Adrenal gland (tissue), 12 donors: Measurements from ENCODE around the gene DPM2. TPM values are rescaled to one million over a fixed set of nuclear protein-coding genes. Genes with fewer than 3 reads are reported as not detected.

ENCODE experiments used
- DNase-seq, 7 donors: peaks; one replicate each; pipeline ENCODE4 v3.0.0-alpha.2; 2019 to 2020
- H3K27ac ChIP-seq, 5 donors: fragments of 200-600 bp; sonication (generic) in 4 of 5; 1 replicate in 3 of 5; 2 replicates in 2 of 5; pipeline versions ENCODE4 v1.5.1 to v1.8.0; 2016 to 2020; ENCODE audit warnings: mild to moderate bottlenecking in 1 of 5
- H3K27me3 ChIP-seq: fragments of 200-600 bp; 2 replicates; pipeline ENCODE4 v1.8.0; 2021
- H3K36me3 ChIP-seq, 2 donors: fragments of 200-600 bp; replicated peaks in 1 of 2; 1 replicate in 1 of 2; 2 replicates in 1 of 2; pipeline versions ENCODE4 v1.5.1 to v1.8.0; 2018 to 2022
- H3K4me1 ChIP-seq, 2 donors: fragments of 200-600 bp; replicated peaks in 1 of 2; 1 replicate in 1 of 2; 2 replicates in 1 of 2; pipeline versions ENCODE4 v1.5.1 to v1.8.0; 2018 to 2021
- H3K4me3 ChIP-seq, 4 donors: fragments of 200-600 bp; sonication (generic) in 3 of 4; one replicate each; pipeline ENCODE4 v1.5.1; 2016 to 2018
- H3K9me3 ChIP-seq, 3 donors: fragments of 200-600 bp; sonication (generic) in 1 of 3; replicated peaks in 1 of 3; 1 replicate in 2 of 3; 2 replicates in 1 of 3; pipeline versions ENCODE4 v1.5.1 to v1.8.0; 2016 to 2021
- POLR2A ChIP-seq, 2 donors: fragments of 450-650 bp; IDR thresholded peaks; one replicate each; pipeline ENCODE4 v1.6.1; 2017; ENCODE audit warnings: antibody characterized with exemption in 2 of 2, mild to moderate bottlenecking in 2 of 2, moderate library complexity in 1 of 2
- WGBS, 4 donors: extraction: QIAGEN DNeasy Blood & Tissue Kit in 2 of 4; methylation state at CpG; one replicate each; pipeline versions ENCODE4 v1.1.5 to v1.1.7; 2013 to 2017; 5-methylcytosine and 5-hydroxymethylcytosine counted together
- intact Hi-C, 2 donors: fragments of 100-400 bp; cut with DNase I; formaldehyde crosslinking; loops; one replicate each; pipeline versions ENCODE4 v1.14.1 to v1.15.0; 2022 to 2023
- polyA plus RNA-seq, 3 donors: library from polyadenylated mRNA; stranded (reverse); fragments of 200-250 nt in 2 of 3; fragments of 350-450 nt in 1 of 3; fragmentation: Illumina TruSeq in 1 of 3; extraction: RNeasy Lipid Tissue Mini Kit (QIAGEN cat#74804) in 1 of 3; gene quantifications; one replicate each; pipeline ENCODE4 v1.2.3, GENCODE V29; 2013 to 2014
- total RNA-seq, 9 donors: library from RNA; depleted of rRNA in 4 of 9; stranded (reverse); fragments of >200 nt in 4 of 9; fragments of 120-200 nt in 1 of 9; fragmentation: NEBNext Ultra II Directional in 1 of 9; extraction: Animal tissue kit (Norgen Biotek cat#: 25700) in 1 of 9; gene quantifications; one replicate each; pipeline versions ENCODE4 v1.1.0 to v1.2.4, GENCODE V29; 2013 to 2023
- TF ChIP-seq, protein P1 (sequence below), 6 experiments: fragments of 450-650 bp in 4 of 6; fragments of 200-600 bp in 2 of 6; sonication (generic) in 1 of 6; IDR thresholded peaks; 1 replicate in 5 of 6; 2 replicates in 1 of 6; pipeline versions ENCODE4 v1.5.1 to v1.8.0; 2016 to 2021; ENCODE audit warnings: antibody characterized with exemption in 6 of 6, mild to moderate bottlenecking in 2 of 6, moderate library complexity in 1 of 6
- donor health status: healthy with polysubstance abuse.
- donor health status: Bipolar disorder and iron deficiency.
- donor health status: DM: yes; HTN: yes; CAD: no.
- donor health status: DM: no; HTN: no; CAD: no.
- donor health status: DM: no; HTN: no; CAD: no.
- donor health status: DM: yes; HTN: yes; CAD: no.

Gene DPM2
- total and polyA plus RNA-seq, 12 donors = 18.4 to 46.8 (median 33.5) TPM

- intact Hi-C loops = no loop called here
- 70 to 77% (median 74%) methylated on average over 6 of the region's 6 CpGs for WGBS, 4 donors
- TF ChIP-seq POLR2A (IDR thresholded peaks at IDR 0.05) = no peak
- TF ChIP-seq, protein P1, sequence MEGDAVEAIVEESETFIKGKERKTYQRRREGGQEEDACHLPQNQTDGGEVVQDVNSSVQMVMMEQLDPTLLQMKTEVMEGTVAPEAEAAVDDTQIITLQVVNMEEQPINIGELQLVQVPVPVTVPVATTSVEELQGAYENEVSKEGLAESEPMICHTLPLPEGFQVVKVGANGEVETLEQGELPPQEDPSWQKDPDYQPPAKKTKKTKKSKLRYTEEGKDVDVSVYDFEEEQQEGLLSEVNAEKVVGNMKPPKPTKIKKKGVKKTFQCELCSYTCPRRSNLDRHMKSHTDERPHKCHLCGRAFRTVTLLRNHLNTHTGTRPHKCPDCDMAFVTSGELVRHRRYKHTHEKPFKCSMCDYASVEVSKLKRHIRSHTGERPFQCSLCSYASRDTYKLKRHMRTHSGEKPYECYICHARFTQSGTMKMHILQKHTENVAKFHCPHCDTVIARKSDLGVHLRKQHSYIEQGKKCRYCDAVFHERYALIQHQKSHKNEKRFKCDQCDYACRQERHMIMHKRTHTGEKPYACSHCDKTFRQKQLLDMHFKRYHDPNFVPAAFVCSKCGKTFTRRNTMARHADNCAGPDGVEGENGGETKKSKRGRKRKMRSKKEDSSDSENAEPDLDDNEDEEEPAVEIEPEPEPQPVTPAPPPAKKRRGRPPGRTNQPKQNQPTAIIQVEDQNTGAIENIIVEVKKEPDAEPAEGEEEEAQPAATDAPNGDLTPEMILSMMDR (IDR thresholded peaks at IDR 0.05) = no peak
- DNase-seq = no peak
- H3K4me1 ChIP-seq = peaks cover 13 to 29% of the 10 kb centered on the region in 2 donors
- H3K36me3 ChIP-seq = peaks cover 0 to 44% of the 10 kb centered on the region in 2 donors
- H3K9me3 ChIP-seq = no peaks in the 10 kb centered on the region
- H3K4me3 ChIP-seq = no peak overlapping the region
- no peak overlapping the region for H3K27ac ChIP-seq
- H3K27me3 ChIP-seq = no peaks in the 10 kb centered on the region
Observed at GRCh38 chr9:127910613-127911205, 26.9 kb downstream of the DPM2 start.

- no peaks in the 10 kb centered on the region for H3K27me3 ChIP-seq
- H3K9me3 ChIP-seq = no peaks in the 10 kb centered on the region
- DNase-seq = no peak
- H3K4me3 ChIP-seq = no peak overlapping the region
- intact Hi-C loops = loop anchor here in 1 of 2 donors (5.0 kb wide), 1 partner anchor 38 kb away; no protein-coding TSS in a partner anchor
- WGBS, 4 donors = 84 to 88% (median 87%) methylated on average over 15 to 17 of the region's 17 CpGs; no CpG with 5 or more reads in 1 of the 4 donors
- peaks cover 10 to 28% of the 10 kb centered on the region in 2 donors for H3K4me1 ChIP-seq
- peak overlapping the region in 1 of 5 donors; percentile 22 for H3K27ac ChIP-seq
- peaks cover 0 to 44% of the 10 kb centered on the region in 2 donors for H3K36me3 ChIP-seq
- TF ChIP-seq, protein P1 (IDR thresholded peaks at IDR 0.05) = no peak
- no peak for TF ChIP-seq POLR2A (IDR thresholded peaks at IDR 0.05)
Observed at GRCh38 chr9:127909839-127910273, 27.8 kb downstream of the DPM2 start.

DNA sequence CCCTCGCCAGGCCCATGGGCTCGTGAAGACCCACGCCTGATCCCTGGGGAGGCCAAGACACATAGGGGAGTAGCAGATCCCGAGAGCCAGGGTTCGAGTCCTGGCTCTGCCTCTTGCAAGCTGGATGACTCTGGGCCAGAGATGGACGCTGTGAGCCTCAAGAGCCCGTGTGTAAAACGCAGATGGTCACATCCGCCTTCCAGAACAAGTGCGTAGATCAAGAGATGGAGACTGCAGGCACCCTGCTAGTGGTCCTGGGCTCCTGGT is 29.1 kb downstream of the DPM2 start:
- no peak for TF ChIP-seq POLR2A (IDR thresholded peaks at IDR 0.05)
- TF ChIP-seq, protein P1 (IDR thresholded peaks at IDR 0.05) = no peak
- H3K4me3 ChIP-seq = no peak overlapping the region
- no peak for DNase-seq
- no peaks in the 10 kb centered on the region for H3K9me3 ChIP-seq
- peaks cover 13 to 38% of the 10 kb centered on the region in 2 donors for H3K4me1 ChIP-seq
- peaks cover 0 to 44% of the 10 kb centered on the region in 2 donors for H3K36me3 ChIP-seq
- no peak overlapping the region for H3K27ac ChIP-seq
- WGBS, 4 donors = 88 to 100% (median 95%) methylated on average over 6 to 10 of the region's 10 CpGs
- intact Hi-C loops = loop anchor here in 1 of 2 donors (5.0 kb wide), 1 partner anchor 36 kb away; no protein-coding TSS in a partner anchor
- no peaks in the 10 kb centered on the region for H3K27me3 ChIP-seq

DNA sequence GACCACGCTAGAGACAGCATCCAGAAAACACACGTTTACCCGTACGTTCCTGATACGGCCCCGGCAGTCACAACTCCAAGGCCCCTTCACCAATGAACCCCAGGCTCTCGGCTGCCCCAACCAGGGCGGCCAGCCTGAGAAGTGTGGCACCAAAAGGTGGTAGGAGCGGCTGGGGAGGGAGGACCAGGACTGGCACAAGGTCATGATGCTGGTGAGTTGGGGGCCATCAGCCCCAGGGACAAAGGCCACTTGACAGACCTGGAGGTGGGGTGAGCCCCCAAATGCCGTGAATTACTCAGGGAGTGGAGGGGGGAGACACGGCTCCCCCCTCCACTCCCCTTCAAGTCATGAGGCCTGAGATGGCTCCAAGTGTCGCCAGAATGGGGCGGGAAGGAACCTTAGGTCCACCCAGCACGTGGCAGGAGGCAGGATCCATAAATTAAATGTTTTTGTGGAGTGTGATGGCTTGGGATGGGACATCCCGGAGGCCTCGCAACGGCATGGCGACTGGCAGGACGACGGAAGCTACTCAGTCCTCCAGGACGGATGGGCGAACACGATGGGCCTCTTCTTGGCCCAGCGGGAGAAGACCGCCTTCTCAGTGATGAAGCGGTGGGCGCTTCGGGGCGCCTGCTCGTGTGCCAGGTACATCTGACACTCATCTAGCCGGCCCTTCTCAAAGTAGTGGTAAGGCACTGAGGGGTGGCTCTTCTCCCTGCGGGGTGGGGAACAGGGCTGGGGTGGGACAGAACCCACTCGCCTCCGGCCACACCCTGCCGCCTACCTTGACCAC is 29.6 kb downstream of the DPM2 start:
- intact Hi-C loops = loop anchor here in 1 of 2 donors (5.0 kb wide), 1 partner anchor 36 kb away; no protein-coding TSS in a partner anchor
- Histone ChIP-seq H3K4me1 (peaks cover 13 to 43% of the 10 kb centered on the region in 2 donors), H3K4me3 (no peak overlapping the region), H3K27ac (no peak overlapping the region), H3K36me3 (peaks cover 0 to 40% of the 10 kb centered on the region in 2 donors), H3K9me3 (no peaks in the 10 kb centered on the region), H3K27me3 (no peaks in the 10 kb centered on the region)
- WGBS, 4 donors = 86 to 95% (median 88%) methylated on average over 27 to 35 of the region's 35 CpGs
- TF ChIP-seq, protein P1 (IDR thresholded peaks at IDR 0.05) = no peak
- no peak for TF ChIP-seq POLR2A (IDR thresholded peaks at IDR 0.05)
- no peak for DNase-seq
